Lower leg skin (tissue), 3 donors: ENCODE data around the gene SLC26A2.

Experiments used
- POLR2A ChIP-seq, 2 donors: fragments of 450-650 bp; IDR thresholded peaks; one replicate each; pipeline ENCODE4 v1.6.1; 2016 to 2017; ENCODE audit warnings: antibody characterized with exemption in 2 of 2, mild to moderate bottlenecking in 1 of 2, moderate library complexity in 1 of 2
- TF ChIP-seq, protein P1 (sequence below), 3 donors: fragments of 450-650 bp; IDR thresholded peaks; one replicate each; pipeline ENCODE4 v1.5.1; 2016; ENCODE audit warnings: antibody characterized with exemption in 3 of 3, mild to moderate bottlenecking in 3 of 3, moderate library complexity in 2 of 3

DNA sequence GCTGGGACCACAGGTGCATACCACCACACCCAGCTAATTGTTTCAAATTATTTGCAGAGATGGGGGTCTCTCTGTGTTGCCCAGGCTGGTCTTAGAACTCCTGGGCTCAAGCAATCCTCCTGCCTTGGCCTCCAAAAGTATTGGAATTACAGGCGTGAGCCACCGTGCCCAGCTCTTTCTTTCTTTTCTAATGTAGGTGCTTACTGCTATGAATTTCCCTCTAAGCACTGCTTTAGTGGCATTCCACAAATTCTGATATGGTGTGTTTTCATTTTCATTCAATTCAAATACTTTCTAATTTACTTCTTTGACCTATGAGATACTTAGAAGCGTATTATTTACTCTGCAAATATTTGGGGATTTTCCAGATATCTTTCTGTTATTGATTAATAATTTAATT lies 54.9 kb downstream of the SLC26A2 start:
- TF ChIP-seq POLR2A (IDR thresholded peaks at IDR 0.05), result no peak
- TF ChIP-seq, protein P1, sequence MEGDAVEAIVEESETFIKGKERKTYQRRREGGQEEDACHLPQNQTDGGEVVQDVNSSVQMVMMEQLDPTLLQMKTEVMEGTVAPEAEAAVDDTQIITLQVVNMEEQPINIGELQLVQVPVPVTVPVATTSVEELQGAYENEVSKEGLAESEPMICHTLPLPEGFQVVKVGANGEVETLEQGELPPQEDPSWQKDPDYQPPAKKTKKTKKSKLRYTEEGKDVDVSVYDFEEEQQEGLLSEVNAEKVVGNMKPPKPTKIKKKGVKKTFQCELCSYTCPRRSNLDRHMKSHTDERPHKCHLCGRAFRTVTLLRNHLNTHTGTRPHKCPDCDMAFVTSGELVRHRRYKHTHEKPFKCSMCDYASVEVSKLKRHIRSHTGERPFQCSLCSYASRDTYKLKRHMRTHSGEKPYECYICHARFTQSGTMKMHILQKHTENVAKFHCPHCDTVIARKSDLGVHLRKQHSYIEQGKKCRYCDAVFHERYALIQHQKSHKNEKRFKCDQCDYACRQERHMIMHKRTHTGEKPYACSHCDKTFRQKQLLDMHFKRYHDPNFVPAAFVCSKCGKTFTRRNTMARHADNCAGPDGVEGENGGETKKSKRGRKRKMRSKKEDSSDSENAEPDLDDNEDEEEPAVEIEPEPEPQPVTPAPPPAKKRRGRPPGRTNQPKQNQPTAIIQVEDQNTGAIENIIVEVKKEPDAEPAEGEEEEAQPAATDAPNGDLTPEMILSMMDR (IDR thresholded peaks at IDR 0.05), result no peak
